Fibroblast of gingiva (primary cell): ENCODE data around the gene ATXN10.

Source experiments
- DNase-seq: peaks from one replicate; pipeline ENCODE4 v3.0.0-alpha.2; 2011; ENCODE audit warnings: low read depth

ATXN10 gene

GRCh38 chr22:45671783-45672563 lies at the start of gene ATXN10:
Gene ATXN10, plus strand, starts transcription at chr22:45671834. Its CDS starts 230 bp downstream, at chr22:45672064.
- peak; percentile 69 for DNase-seq

GRCh38 chr22:45621836-45622600 lies 49.6 kb upstream of the ATXN10 start:
- DNase-seq = no peak

- peak; percentile 55 for DNase-seq
Observed at GRCh38 chr22:45623464-45624145, 48.0 kb upstream of the ATXN10 start.

GRCh38 chr22:45626198-45626651 lies 45.4 kb upstream of the ATXN10 start:
- no peak for DNase-seq

GRCh38 chr22:45627489-45628233 lies 44.0 kb upstream of the ATXN10 start:
- DNase-seq = no peak

GRCh38 chr22:45628515-45628914 lies 43.1 kb upstream of the ATXN10 start:
- no peak for DNase-seq

- no peak for DNase-seq
Observed at GRCh38 chr22:45629469-45630089, 42.1 kb upstream of the ATXN10 start.

- no peak for DNase-seq
Observed at GRCh38 chr22:45630436-45630835, 41.2 kb upstream of the ATXN10 start.

- DNase-seq = no peak
Observed at GRCh38 chr22:45631140-45631840, 40.3 kb upstream of the ATXN10 start.

GRCh38 chr22:45631841-45632238 lies 39.8 kb upstream of the ATXN10 start:
- no peak for DNase-seq

GRCh38 chr22:45632791-45633515 lies 38.7 kb upstream of the ATXN10 start:
- DNase-seq = no peak

GRCh38 chr22:45636683-45637082 lies 35.0 kb upstream of the ATXN10 start:
- no peak for DNase-seq

GRCh38 chr22:45638197-45638596 lies 33.4 kb upstream of the ATXN10 start:
- DNase-seq = no peak

- DNase-seq = peak; percentile 45
Observed at GRCh38 chr22:45638834-45639746, 32.5 kb upstream of the ATXN10 start.

- no peak for DNase-seq
Observed at GRCh38 chr22:45639747-45640102, 31.9 kb upstream of the ATXN10 start.

GRCh38 chr22:45640291-45640940 lies 31.2 kb upstream of the ATXN10 start:
- no peak for DNase-seq

- no peak for DNase-seq
Observed at GRCh38 chr22:45640941-45641621, 30.6 kb upstream of the ATXN10 start.

GRCh38 chr22:45642986-45643385 lies 28.6 kb upstream of the ATXN10 start:
- no peak for DNase-seq
